ENCODE data around the gene TMEM80. TPM values are rescaled to one million over a fixed set of nuclear protein-coding genes. Genes with fewer than 3 reads are reported as not detected.

Gene TMEM80
- total and polyA plus RNA-seq, 2 donors (not counting 3 experiments of a cell fraction or from before 2014, with no cell fraction given) = 21.2 to 26.6 TPM

GRCh38 chr11:706439-706956 lies 10.9 kb downstream of the TMEM80 start:
- Histone ChIP-seq H3K9ac (replicated peaks; ENCODE audit: extremely low read depth, insufficient read depth, low read length) (no peak overlapping the region), H3K4me3 (replicated peaks in 1 of 3; ENCODE audit: insufficient read depth in 1 of 3, low read depth in 1 of 3, low read length in 3 of 3) (peak overlapping the region in 2 of 3 experiments; percentile 17 to 26), H3K9me3 (replicated peaks; ENCODE audit: control insufficient read depth, insufficient read depth, low read length) (no peaks in the 10 kb centered on the region), H4K20me1 (replicated peaks; ENCODE audit: control insufficient read depth, extremely low read depth, insufficient read depth, low read length) (no peaks in the 10 kb centered on the region), H3K27me3 (ENCODE audit: control insufficient read depth in 2 of 2, insufficient read depth in 2 of 2, low read length in 2 of 2) (no peaks in the 10 kb centered on the region), H2AFZ (ENCODE audit: low read depth, low read length) (peak overlapping the region; percentile 55), H3K27ac (ENCODE audit: insufficient read depth, low read depth, low read length) (no peak overlapping the region), H3K79me2 (ENCODE audit: control insufficient read depth, insufficient read depth, low read length) (no peaks in the 10 kb centered on the region), H3K9me1 (replicated peaks; ENCODE audit: control insufficient read depth, extremely low read depth, insufficient read depth, low read length) (no peaks in the 10 kb centered on the region), H3K4me2 (ENCODE audit: insufficient read depth, low read length) (peak overlapping the region; percentile 32), H3K4me1 (ENCODE audit: control insufficient read depth, extremely low read depth, insufficient read depth, low read length) (peaks cover 5% of the 10 kb centered on the region), H3K36me3 (ENCODE audit: control insufficient read depth in 2 of 2, extremely low read depth in 1 of 2, insufficient read depth in 2 of 2, low read length in 2 of 2) (no peaks in the 10 kb centered on the region)
- DNase-seq (ENCODE audit: low read depth, low spot score) (no peak), FAIRE-seq (no peak)
- TF ChIP-seq EZH2 (IDR thresholded peaks at IDR 0.05; ENCODE audit: borderline replicate concordance, low read depth, low read length, severe bottlenecking) (no peak), CTCF (IDR thresholded peaks at IDR 0.05; ENCODE audit: extremely low read depth in 1 of 2, insufficient read depth in 1 of 2, low read depth in 1 of 2, low read length in 2 of 2) (no peak), FOS (IDR thresholded peaks at IDR 0.05; ENCODE audit: borderline replicate concordance, insufficient read depth, low read length) (peak; percentile 11), MAX (IDR thresholded peaks at IDR 0.05; ENCODE audit: insufficient read depth, insufficient read length) (no peak), POLR2A (IDR thresholded peaks at IDR 0.05; ENCODE audit: low read depth, low read length) (no peak)
- no TSS peak for BruUV-seq (replicated peaks)
- ChIA-PET CTCF (interaction anchor here (1.1 to 1.7 kb wide), 4 partner anchors 14 to 20 kb away, joined by 4 to 5 read pairs (median 4); no protein-coding TSS in a partner anchor), POLR2A (no interaction called here)
- dilution Hi-C loops (cut with MboI; ENCODE audit: extremely low pct_ligation_motif_present, low sequenced_read_pairs) = no loop called here
- intact Hi-C loops (cut with micrococcal nuclease) = no loop called here

All from endothelial cell of umbilical vein (primary cell).